Measurements from ENCODE around the gene PHF2.

- no peak for TF ChIP-seq POLR2AphosphoS5 (IDR thresholded peaks at IDR 0.05; ENCODE audit: insufficient read depth in 1 of 2, low read depth in 1 of 2)
- no peak for TF ChIP-seq POLR2A (IDR thresholded peaks at IDR 0.05)
These were observed 110.5 kb downstream of the PHF2 start for GRCh38 chr9:93686880-93687236.

All from vagina (tissue), 2 donors.